Neural cell (in vitro differentiated cells): Measurements from ENCODE around the gene ZNF763. TPM values are rescaled to one million over a fixed set of nuclear protein-coding genes. Genes with fewer than 3 reads are reported as not detected.

ENCODE experiments used
- H2AFZ ChIP-seq: fragments of 200-600, 300-800 bp; sonication (generic), shearing (Covaris generic); 2 replicates; pipeline ENCODE4 v1.6.0; 2014; ENCODE audit warnings: low read depth, mild to moderate bottlenecking, antibody characterized with exemption, low read length, moderate library complexity
- H3F3A ChIP-seq: fragments of 200-600 bp; shearing (Covaris generic); 2 replicates; pipeline ENCODE4 v1.6.1; 2016; ENCODE audit warnings: mild to moderate bottlenecking, moderate library complexity, mixed read lengths, antibody characterized with exemption, low read length; ENCODE audit not compliant: insufficient read depth, poor library complexity, severe bottlenecking
- H3K27ac ChIP-seq: fragments of 200-600, 300-800 bp; sonication (generic), shearing (Covaris generic); 2 replicates; pipeline ENCODE4 v1.5.1; 2014; ENCODE audit warnings: mild to moderate bottlenecking, low read length, moderate library complexity
- H3K27me3 ChIP-seq: fragments of 300-800, 200-600 bp; sonication (generic), shearing (Covaris generic); 2 replicates; pipeline ENCODE4 v1.6.0; 2014; ENCODE audit warnings: mild to moderate bottlenecking, low read depth, low read length, moderate library complexity; ENCODE audit not compliant: insufficient read depth
- H3K36me3 ChIP-seq: fragments of 300-800, 200-600 bp; sonication (generic), shearing (Covaris generic); 2 replicates; pipeline ENCODE4 v1.5.1; 2014; ENCODE audit warnings: mild to moderate bottlenecking, antibody characterized with exemption, low read length, moderate library complexity; ENCODE audit not compliant: insufficient read depth
- H3K4me2 ChIP-seq: fragments of 300-800, 200-600 bp; sonication (generic), shearing (Covaris generic); 2 replicates; pipeline ENCODE4 v1.6.0; 2014; ENCODE audit warnings: mild to moderate bottlenecking, low read length
- H3K4me3 ChIP-seq: fragments of 300-800, 200-600 bp; sonication (generic), shearing (Covaris generic); 2 replicates; pipeline ENCODE4 v1.5.1; 2014; ENCODE audit warnings: mild to moderate bottlenecking, low read length, moderate library complexity
- H3K79me2 ChIP-seq: fragments of 200-600 bp; shearing (Covaris generic); replicated peaks from 2 replicates; pipeline ENCODE4 v1.6.0; 2014; ENCODE audit warnings: mild to moderate bottlenecking, low read length, moderate library complexity; ENCODE audit not compliant: insufficient read depth
- H3K9ac ChIP-seq: fragments of 300-800, 200-600 bp; sonication (generic), shearing (Covaris generic); 2 replicates; pipeline ENCODE4 v1.6.1; 2016; ENCODE audit warnings: mild to moderate bottlenecking, low read length, mixed read lengths
- H3K9me2 ChIP-seq: fragments of 200-600 bp; shearing (Covaris generic); 2 replicates; pipeline ENCODE4 v1.6.1; 2016; ENCODE audit warnings: mild to moderate bottlenecking, low read length, mixed read lengths; ENCODE audit not compliant: insufficient read depth
- H3K9me3 ChIP-seq: fragments of 200-600, 300-800 bp; sonication (generic), shearing (Covaris generic); 2 replicates; pipeline ENCODE4 v1.6.1; 2016; ENCODE audit warnings: mild to moderate bottlenecking, mixed run types, low read length, moderate library complexity, mixed read lengths
- H4K20me1 ChIP-seq: fragments of 200-600 bp; shearing (Covaris generic); 2 replicates; pipeline ENCODE4 v1.6.1; 2016; ENCODE audit warnings: mild to moderate bottlenecking, mixed run types; ENCODE audit not compliant: insufficient read depth
- EP300 ChIP-seq: fragments of 450-650 bp; conservative IDR thresholded peaks from 2 replicates; pipeline ENCODE4 v1.6.1; 2014; ENCODE audit warnings: antibody characterized with exemption, mild to moderate bottlenecking, moderate library complexity; ENCODE audit not compliant: poor library complexity, severe bottlenecking
- EZH2 ChIP-seq: fragments of 200-600, 300-800 bp; shearing (Covaris generic), sonication (generic); IDR thresholded peaks from 2 replicates; pipeline ENCODE4 v1.6.1; 2014; ENCODE audit warnings: antibody characterized with exemption, low read length, borderline replicate concordance, mild to moderate bottlenecking; ENCODE audit not compliant: insufficient read depth, poor library complexity, severe bottlenecking
- MXI1 ChIP-seq: fragments of 450-650 bp; conservative IDR thresholded peaks from 2 replicates; pipeline ENCODE4 v1.6.1; 2014; ENCODE audit warnings: antibody characterized with exemption, mild to moderate bottlenecking; ENCODE audit not compliant: poor library complexity, severe bottlenecking
- POLR2AphosphoS5 ChIP-seq: IDR thresholded peaks from 2 replicates; pipeline ENCODE4 v1.6.1; 2012
- RAD21 ChIP-seq: fragments of 450-650 bp; conservative IDR thresholded peaks from 2 replicates; pipeline ENCODE4 v1.6.1; 2014; ENCODE audit warnings: antibody characterized with exemption, mild to moderate bottlenecking, moderate library complexity
- SMC3 ChIP-seq: fragments of 450-650 bp; conservative IDR thresholded peaks from 2 replicates; pipeline ENCODE4 v1.6.1; 2014; ENCODE audit warnings: antibody characterized with exemption, mild to moderate bottlenecking, moderate library complexity; ENCODE audit not compliant: poor library complexity
- TAF1 ChIP-seq: IDR thresholded peaks from 2 replicates; pipeline ENCODE4 v1.6.1; 2012; ENCODE audit warnings: low read depth
- polyA plus RNA-seq: library from polyadenylated mRNA; depleted of rRNA; stranded (reverse); fragments of >200 nt; gene quantifications from 2 replicates; pipeline ENCODE4 v1.2.3, GENCODE V29; 2014
- TF ChIP-seq, protein P1 (sequence below): IDR thresholded peaks from 2 replicates; pipeline ENCODE4 v1.6.1; 2012; ENCODE audit warnings: borderline replicate concordance
- TF ChIP-seq, protein P2 (sequence below): fragments of 450-650 bp; IDR thresholded peaks from 2 replicates; pipeline ENCODE4 v1.5.1; 2014; ENCODE audit warnings: antibody characterized with exemption, mild to moderate bottlenecking, moderate library complexity; ENCODE audit not compliant: poor library complexity, severe bottlenecking

Gene ZNF763
- polyA plus RNA-seq, 1 donor from 2014 or later: 12.8 TPM

- Histone ChIP-seq H3K27ac (no peak overlapping the region), H3K9ac (no peak overlapping the region), H3K27me3 (no peaks in the 10 kb centered on the region), H3K36me3 (no peaks in the 10 kb centered on the region), H2AFZ (no peak overlapping the region), H3K4me3 (no peak overlapping the region), H3K9me3 (peaks cover 4% of the 10 kb centered on the region), H3K4me2 (no peak overlapping the region), H3K9me2 (no peaks in the 10 kb centered on the region), H3K79me2 (peaks cover 5% of the 10 kb centered on the region), H4K20me1 (no peaks in the 10 kb centered on the region), H3F3A (no peaks in the 10 kb centered on the region)
- TF ChIP-seq SMC3: no peak
- TF ChIP-seq EP300: no peak
- no peak for TF ChIP-seq RAD21
- TF ChIP-seq, protein P1, sequence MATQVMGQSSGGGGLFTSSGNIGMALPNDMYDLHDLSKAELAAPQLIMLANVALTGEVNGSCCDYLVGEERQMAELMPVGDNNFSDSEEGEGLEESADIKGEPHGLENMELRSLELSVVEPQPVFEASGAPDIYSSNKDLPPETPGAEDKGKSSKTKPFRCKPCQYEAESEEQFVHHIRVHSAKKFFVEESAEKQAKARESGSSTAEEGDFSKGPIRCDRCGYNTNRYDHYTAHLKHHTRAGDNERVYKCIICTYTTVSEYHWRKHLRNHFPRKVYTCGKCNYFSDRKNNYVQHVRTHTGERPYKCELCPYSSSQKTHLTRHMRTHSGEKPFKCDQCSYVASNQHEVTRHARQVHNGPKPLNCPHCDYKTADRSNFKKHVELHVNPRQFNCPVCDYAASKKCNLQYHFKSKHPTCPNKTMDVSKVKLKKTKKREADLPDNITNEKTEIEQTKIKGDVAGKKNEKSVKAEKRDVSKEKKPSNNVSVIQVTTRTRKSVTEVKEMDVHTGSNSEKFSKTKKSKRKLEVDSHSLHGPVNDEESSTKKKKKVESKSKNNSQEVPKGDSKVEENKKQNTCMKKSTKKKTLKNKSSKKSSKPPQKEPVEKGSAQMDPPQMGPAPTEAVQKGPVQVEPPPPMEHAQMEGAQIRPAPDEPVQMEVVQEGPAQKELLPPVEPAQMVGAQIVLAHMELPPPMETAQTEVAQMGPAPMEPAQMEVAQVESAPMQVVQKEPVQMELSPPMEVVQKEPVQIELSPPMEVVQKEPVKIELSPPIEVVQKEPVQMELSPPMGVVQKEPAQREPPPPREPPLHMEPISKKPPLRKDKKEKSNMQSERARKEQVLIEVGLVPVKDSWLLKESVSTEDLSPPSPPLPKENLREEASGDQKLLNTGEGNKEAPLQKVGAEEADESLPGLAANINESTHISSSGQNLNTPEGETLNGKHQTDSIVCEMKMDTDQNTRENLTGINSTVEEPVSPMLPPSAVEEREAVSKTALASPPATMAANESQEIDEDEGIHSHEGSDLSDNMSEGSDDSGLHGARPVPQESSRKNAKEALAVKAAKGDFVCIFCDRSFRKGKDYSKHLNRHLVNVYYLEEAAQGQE: no peak
- TF ChIP-seq, protein P2, sequence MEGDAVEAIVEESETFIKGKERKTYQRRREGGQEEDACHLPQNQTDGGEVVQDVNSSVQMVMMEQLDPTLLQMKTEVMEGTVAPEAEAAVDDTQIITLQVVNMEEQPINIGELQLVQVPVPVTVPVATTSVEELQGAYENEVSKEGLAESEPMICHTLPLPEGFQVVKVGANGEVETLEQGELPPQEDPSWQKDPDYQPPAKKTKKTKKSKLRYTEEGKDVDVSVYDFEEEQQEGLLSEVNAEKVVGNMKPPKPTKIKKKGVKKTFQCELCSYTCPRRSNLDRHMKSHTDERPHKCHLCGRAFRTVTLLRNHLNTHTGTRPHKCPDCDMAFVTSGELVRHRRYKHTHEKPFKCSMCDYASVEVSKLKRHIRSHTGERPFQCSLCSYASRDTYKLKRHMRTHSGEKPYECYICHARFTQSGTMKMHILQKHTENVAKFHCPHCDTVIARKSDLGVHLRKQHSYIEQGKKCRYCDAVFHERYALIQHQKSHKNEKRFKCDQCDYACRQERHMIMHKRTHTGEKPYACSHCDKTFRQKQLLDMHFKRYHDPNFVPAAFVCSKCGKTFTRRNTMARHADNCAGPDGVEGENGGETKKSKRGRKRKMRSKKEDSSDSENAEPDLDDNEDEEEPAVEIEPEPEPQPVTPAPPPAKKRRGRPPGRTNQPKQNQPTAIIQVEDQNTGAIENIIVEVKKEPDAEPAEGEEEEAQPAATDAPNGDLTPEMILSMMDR: no peak
- no peak for TF ChIP-seq EZH2
- no peak for TF ChIP-seq TAF1
- TF ChIP-seq MXI1: no peak
- TF ChIP-seq POLR2AphosphoS5: no peak
Measured at GRCh38 chr19:11971041-11971440, 6.2 kb downstream of the ZNF763 start.

GRCh38 chr19:11973019-11973810 lies 8.4 kb downstream of the ZNF763 start:
- Histone ChIP-seq H4K20me1 (no peaks in the 10 kb centered on the region), H3K27ac (no peak overlapping the region), H3K79me2 (no peaks in the 10 kb centered on the region), H3K27me3 (no peaks in the 10 kb centered on the region), H3F3A (no peaks in the 10 kb centered on the region), H2AFZ (no peak overlapping the region), H3K4me3 (no peak overlapping the region), H3K4me2 (no peak overlapping the region), H3K9me2 (no peaks in the 10 kb centered on the region), H3K9me3 (peaks cover 5% of the 10 kb centered on the region), H3K36me3 (no peaks in the 10 kb centered on the region), H3K9ac (no peak overlapping the region)
- TF ChIP-seq EP300 (no peak), TAF1 (no peak), RAD21 (no peak)
